Measurements from ENCODE around the gene BCAP29. TPM values are rescaled to one million over a fixed set of nuclear protein-coding genes. Genes with fewer than 3 reads are reported as not detected.

The BCAP29 gene
- total and polyA plus RNA-seq, 9 of the 15 experiments (the other 6 are each of a cell fraction or from before 2014, with no cell fraction given): 63.4 to 137 (median 79.7) TPM

- no peak for TF ChIP-seq CBX2 (IDR thresholded peaks at IDR 0.05; ENCODE audit: insufficient read depth, low read length, poor library complexity, severe bottlenecking)
- peak; percentile 82; the same call in 1 of the 2 replicates for TF ChIP-seq GTF2E2 (tag; IDR thresholded peaks at IDR 0.05)
- no peak for TF ChIP-seq ELF1 (tag; IDR thresholded peaks at IDR 0.05)
- no peak for TF ChIP-seq HOXB6 (CRISPR knock-in tag; IDR thresholded peaks at IDR 0.05; ENCODE audit: borderline replicate concordance)
- no peak for TF ChIP-seq FOS (IDR thresholded peaks at IDR 0.05; ENCODE audit: extremely low read depth, insufficient read length)
- TF ChIP-seq ZFP30 (CRISPR knock-in tag; IDR thresholded peaks at IDR 0.05; ENCODE audit: borderline replicate concordance): no peak
- TF ChIP-seq CCAR2 (IDR thresholded peaks at IDR 0.05; ENCODE audit: low read depth, low read length): no peak
- TF ChIP-seq TSHZ1 (CRISPR knock-in tag; IDR thresholded peaks at IDR 0.05): no peak
- no peak for TF ChIP-seq HDAC6 (IDR thresholded peaks at IDR 0.05; ENCODE audit: low read depth, low read length)
- TF ChIP-seq ZNF740 (CRISPR knock-in tag; IDR thresholded peaks at IDR 0.05): peak; percentile 80
- 0 out of 4 replicates have a peak, but pooled peaks have one; percentile 19 to 50 for TF ChIP-seq ZNF740 (tag; IDR thresholded peaks at IDR 0.05)
- TF ChIP-seq NFXL1 (CRISPR knock-in tag; IDR thresholded peaks at IDR 0.05): no peak
- no peak for TF ChIP-seq THAP7 (CRISPR knock-in tag; IDR thresholded peaks at IDR 0.05)
- peak; percentile 97 for TF ChIP-seq SIN3B (IDR thresholded peaks at IDR 0.05; ENCODE audit: low read depth)
- TF ChIP-seq POLR3A (IDR thresholded peaks at IDR 0.05; ENCODE audit: borderline replicate concordance, extremely low read depth, insufficient read depth, insufficient read length): no peak
- no peak for TF ChIP-seq ZBED1 (IDR thresholded peaks at IDR 0.05)
- no peak for TF ChIP-seq IRF2 (CRISPR knock-in tag; IDR thresholded peaks at IDR 0.05)
- TF ChIP-seq ZKSCAN1 (IDR thresholded peaks at IDR 0.05; ENCODE audit: low read depth, low read length): no peak
- no peak for TF ChIP-seq RHOXF2B (CRISPR knock-in tag; conservative IDR thresholded peaks at IDR 0.05)
- peak; percentile 64 for TF ChIP-seq RBM22 (IDR thresholded peaks at IDR 0.05; ENCODE audit: low read depth, low read length, poor library complexity, severe bottlenecking)
- no peak for TF ChIP-seq HSF4 (CRISPR knock-in tag; IDR thresholded peaks at IDR 0.05; ENCODE audit: borderline replicate concordance)
- TF ChIP-seq ZNF655 (CRISPR knock-in tag; IDR thresholded peaks at IDR 0.05): no peak
Observed at GRCh38 chr7:107563775-107564552, 16.1 kb upstream of the BCAP29 start, which contains the start of the genes COG5 and DUS4L (continued).
